AG09319 (cell line): ENCODE measurements around the gene TMEM139.

Experiments used
- DNase-seq: peaks from one replicate; pipeline ENCODE4 v3.0.0-alpha.2; 2010; ENCODE audit warnings: low read depth; ENCODE audit errors: extremely low read depth
- TF ChIP-seq, protein P1 (sequence below): IDR thresholded peaks from 2 replicates; pipeline ENCODE4 v1.5.1; 2011; ENCODE audit warnings: low read depth, mild to moderate bottlenecking, inconsistent platforms, low read length, moderate library complexity

The TMEM139 gene

DNA sequence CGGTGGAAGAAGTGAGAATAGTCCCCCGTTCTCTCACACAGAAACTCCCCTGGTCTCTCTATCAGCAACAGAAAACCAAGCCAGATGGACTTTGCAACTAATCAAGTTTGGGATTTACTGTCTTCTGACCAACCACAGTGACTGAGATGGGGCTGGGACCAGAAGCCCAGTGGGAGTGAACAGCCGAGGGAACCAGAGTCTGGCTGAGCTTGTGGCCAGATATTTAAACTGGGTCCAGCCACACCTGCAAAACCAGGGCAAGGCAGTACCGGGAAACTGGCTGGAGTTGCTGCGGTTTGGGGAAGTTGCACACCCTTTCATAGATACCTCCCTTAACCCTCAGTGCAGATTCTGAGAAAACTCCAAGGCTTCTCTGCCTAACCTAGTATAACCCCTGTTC lies 15.5 kb upstream of the TMEM139 start:
- TF ChIP-seq, protein P1, sequence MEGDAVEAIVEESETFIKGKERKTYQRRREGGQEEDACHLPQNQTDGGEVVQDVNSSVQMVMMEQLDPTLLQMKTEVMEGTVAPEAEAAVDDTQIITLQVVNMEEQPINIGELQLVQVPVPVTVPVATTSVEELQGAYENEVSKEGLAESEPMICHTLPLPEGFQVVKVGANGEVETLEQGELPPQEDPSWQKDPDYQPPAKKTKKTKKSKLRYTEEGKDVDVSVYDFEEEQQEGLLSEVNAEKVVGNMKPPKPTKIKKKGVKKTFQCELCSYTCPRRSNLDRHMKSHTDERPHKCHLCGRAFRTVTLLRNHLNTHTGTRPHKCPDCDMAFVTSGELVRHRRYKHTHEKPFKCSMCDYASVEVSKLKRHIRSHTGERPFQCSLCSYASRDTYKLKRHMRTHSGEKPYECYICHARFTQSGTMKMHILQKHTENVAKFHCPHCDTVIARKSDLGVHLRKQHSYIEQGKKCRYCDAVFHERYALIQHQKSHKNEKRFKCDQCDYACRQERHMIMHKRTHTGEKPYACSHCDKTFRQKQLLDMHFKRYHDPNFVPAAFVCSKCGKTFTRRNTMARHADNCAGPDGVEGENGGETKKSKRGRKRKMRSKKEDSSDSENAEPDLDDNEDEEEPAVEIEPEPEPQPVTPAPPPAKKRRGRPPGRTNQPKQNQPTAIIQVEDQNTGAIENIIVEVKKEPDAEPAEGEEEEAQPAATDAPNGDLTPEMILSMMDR = no peak
- no peak for DNase-seq

DNA sequence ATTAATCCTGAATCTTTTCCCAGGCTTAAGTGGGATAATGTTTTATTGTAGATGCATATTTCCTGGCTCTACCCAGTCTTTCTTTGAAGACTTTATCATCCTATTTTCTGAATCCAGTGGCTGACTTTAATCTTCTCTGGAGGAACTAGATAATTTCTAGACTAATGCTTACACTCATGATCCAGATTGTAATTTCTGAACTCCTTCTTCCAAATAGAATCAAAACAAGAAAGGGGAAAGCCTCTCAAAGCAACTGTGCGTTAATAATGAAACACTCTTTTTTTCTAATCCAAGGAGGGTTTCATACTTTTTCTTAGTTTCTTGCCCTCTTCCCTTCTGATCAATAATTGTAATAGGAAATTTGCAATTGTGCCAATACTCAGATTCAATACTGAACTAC lies 13.5 kb upstream of the TMEM139 start:
- TF ChIP-seq, protein P1 = no peak
- no peak for DNase-seq

DNA sequence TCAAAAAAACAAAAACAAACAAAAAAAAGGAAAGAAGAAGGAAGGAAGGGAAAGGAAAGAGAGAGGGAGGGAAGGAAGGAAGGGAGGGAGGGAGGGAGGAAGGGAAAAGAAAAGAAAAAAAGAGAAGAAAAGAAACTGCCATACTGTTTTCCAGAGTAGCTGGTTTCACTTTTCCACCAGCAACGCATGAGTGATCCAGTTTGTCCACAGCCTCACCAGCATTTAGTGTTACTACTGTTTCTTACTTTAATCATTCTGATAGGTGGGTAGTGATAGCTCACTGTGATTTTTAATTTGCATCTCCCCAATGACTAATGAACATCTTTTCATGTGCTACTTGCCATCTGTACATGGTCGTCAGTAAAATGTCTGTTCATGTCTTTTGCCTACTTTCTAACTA lies 11.9 kb upstream of the TMEM139 start:
- no peak for DNase-seq
- TF ChIP-seq, protein P1 = no peak

DNA sequence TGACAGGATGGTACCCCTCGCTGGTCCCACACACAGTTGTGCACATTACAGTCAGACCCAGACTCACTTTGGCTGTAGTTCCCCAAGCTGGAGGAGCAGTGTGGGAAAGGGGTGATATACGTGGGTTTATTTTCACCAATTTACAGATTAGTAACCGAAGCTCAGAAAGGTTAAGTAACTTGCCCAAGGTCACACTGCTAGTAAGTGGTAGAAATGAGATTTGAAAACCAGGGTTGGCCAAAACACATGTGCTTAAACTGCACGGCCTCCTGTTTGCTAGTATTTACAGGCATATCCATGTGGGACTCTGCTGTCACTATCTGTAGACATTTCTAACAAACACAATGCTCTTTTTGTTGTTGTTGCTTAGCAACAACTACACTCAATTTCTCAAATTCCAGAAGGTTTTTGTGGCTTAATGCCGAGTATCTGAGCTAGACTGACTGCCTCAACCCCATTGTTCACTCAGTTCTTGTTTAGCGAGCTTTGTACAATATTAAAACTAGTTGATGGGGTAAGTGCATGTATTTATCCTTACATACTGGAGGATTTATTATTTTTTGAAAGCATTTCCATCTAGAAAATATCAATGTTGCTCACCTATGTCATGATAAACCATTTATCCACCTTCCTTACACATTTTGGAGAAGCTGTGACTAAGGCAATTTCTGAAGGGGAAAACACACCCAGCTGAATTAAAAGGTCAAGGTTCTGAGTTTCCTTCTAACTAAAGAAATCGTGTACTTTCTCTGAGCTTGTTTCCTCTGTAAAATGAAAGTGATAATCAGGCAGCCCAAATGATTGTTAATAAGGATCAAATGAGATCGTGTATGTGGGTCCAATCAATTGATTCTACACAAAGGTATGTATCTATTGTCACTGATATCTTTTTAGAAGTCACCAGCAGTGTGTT lies 5.3 kb upstream of the TMEM139 start:
- TF ChIP-seq, protein P1 = no peak
- peak; percentile 50 for DNase-seq

DNA sequence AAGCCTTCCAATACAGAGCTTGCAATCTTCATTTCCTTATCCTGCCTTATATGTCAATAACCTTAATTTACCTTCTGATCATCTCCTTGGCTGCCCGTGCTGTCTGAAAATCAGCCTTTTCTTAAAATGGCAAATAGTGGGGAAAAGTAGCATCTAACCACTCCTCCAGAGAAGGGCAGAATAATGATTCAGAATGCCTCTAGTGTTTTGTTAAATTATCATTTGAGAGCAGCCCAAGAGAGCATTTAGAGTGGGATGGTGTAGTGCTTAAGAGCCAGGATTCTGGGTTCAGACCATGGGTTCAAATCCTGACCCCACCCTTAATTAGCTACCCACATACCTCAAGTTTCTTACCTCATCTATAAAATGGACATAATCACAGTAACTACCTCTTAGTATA lies 4.6 kb upstream of the TMEM139 start:
- no peak for DNase-seq

DNA sequence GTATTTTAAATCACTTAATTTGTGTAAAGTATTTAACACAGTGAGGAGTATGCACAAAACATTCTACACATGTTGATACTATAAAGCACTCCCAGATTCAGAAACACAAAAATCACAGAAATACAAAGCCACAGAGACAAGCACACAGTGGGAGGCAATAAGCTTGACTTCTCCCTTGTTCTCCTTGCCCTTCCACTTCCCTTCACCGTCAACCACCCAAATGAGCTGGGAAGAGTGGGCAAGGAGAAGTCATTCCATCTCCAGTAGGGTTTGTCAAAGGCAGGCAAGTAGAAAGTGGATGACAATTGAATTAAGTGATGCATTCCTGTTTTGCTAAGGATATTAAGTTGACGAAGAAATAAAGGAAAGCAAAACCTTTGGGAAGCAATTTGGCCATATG lies 4.2 kb upstream of the TMEM139 start:
- TF ChIP-seq, protein P1 = no peak
- DNase-seq = no peak

More for the DNA sequence above, 4.6 kb upstream of the TMEM139 start:
- TF ChIP-seq, protein P1 = no peak

DNA sequence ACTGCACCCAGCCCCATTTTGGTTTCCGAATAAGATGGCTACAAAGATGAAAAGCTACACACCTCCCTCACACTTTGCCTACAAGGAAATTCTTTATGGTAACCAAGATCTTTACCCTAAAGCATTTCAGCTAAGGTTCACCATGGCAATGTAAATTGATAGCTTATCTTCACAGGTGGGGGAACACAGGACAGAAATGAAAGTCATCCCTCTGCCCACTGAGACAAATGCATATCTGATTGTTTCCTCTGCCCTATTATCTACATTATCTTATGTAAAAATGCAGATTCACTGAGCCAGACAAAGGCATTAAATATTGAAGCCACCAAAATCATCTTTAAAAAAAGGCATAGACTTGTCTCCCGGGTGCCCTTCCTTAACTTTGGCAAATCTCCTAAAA lies 3.2 kb upstream of the TMEM139 start:
- TF ChIP-seq, protein P1 = no peak
- no peak for DNase-seq
